HG02973 (cell line): ENCODE results near the gene PCDH9.

Experiments used
- ATAC-seq: cut with Tn5 transposase; IDR thresholded peaks from one replicate; pipeline ENCODE4 v1.9.1; 2021; ENCODE audit warnings: moderate library complexity; ENCODE audit not compliant: unreplicated experiment

The PCDH9 gene

DNA sequence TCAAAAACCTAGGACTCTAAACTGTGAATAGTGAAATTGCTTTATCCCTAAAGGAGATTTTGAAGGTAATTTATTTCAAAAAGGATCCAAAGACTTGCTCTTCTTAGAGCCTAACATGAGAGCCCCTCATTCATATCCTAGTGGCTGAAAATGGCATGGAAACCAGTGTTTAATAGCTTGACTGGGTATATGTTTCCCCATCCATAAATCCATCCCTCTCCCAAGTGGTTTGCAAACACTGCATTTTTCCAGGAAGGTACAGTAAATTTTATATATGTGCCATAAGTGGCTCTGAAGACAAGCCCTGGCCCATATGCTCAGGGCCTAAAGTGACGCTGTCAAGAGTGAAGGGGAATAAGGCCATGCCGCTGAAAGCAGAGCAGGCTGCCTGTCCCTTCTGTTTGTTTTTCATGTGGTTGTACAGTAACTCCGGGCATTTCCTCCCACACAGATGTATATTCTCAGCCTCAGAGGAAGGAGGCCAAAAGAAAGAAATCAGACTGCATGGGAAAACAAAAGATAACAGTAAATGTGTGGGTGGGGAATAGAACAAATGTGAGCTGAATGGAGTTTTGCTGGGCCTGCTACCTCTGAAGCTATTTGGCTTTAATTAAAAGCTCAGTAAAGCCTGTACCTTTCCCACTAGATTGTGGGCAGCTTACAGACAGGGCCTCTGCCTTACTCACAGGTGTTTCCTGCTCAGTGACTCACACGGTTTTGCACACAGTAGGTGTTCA lies 181.9 kb downstream of the PCDH9 start:
- ATAC-seq, result peak; percentile 92

- ATAC-seq, result no peak
These were observed 184.8 kb downstream of the PCDH9 start for GRCh38 chr13:67045357-67045756.

DNA sequence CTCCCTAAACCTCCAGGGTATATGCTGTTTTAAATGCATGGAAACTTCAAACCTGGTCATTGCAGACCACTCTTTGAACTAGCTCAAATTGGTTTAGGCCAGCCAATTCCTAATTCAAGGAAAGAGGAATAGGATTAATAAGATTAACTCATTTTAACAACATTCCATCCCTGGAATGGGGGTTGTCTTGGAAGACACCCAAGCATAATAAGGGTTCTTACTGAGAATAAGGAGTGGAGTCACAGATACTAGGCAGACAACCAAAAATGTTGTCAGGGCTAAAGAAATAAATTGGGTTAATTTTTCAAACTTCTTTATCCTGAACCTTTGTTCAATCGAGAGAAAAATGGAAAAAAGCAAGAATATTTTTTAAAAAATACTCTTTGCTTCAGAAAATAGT lies 186.2 kb downstream of the PCDH9 start:
- ATAC-seq, result no peak

DNA sequence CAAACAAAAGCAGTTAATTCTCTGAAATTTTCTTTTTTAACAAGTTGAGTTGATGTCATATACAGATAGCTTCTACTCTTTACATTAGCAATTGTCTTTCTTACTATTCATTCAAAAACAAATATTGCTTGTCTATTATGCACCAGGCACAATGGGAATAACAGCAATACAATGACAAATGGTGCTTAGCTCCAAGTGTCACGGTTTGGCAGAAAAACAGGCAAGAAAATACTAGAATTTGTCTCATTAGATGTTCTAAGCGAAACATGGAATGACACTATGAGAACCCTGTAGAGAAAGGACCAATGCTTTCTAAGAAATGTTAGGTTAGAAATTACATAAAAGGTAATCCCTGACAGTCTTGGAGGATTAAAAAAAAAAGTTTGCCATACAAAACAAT lies 187.6 kb downstream of the PCDH9 start:
- ATAC-seq, result no peak

DNA sequence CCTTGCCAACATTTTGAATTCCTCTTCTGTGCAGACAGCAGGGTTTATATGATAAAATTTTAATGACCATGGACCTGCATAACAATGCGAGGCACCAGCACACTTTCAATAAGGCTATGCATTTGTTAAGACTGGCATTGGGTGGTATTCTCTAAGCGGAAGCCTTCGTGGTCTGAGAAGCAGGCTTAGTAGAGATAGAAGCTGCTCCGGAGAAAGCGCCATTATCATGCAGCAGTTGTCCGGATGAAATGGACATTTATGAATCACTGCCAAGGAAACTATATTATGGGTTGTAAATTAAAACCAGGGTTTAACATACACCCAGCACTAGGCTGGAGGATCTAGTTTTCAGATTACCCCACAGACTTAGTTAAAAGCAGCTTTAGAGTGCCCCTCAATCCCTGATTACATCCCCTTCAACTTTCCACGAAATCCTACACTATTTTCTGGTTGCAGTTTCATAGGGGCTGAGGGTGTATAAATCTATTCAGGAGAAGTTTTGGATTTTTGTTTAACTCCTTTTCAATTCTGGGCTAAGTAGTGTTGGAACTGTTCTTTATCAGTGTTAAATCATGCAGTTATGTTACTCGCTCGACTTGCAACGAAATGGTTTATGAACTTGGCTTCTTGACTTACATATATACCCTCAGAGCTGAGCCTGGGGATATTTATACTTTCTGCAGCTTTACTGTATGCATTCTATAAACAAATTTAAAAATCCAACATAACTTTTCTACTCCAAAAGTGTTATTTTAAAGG lies 193.3 kb downstream of the PCDH9 start:
- no peak for ATAC-seq

- ATAC-seq, result no peak
These were observed 197.0 kb downstream of the PCDH9 start for GRCh38 chr13:67033170-67033569.

GRCh38 chr13:67023130-67023876 lies 206.8 kb downstream of the PCDH9 start:
- no peak for ATAC-seq

- ATAC-seq, result no peak
These were observed 211.4 kb downstream of the PCDH9 start for GRCh38 chr13:67018775-67019174.

DNA sequence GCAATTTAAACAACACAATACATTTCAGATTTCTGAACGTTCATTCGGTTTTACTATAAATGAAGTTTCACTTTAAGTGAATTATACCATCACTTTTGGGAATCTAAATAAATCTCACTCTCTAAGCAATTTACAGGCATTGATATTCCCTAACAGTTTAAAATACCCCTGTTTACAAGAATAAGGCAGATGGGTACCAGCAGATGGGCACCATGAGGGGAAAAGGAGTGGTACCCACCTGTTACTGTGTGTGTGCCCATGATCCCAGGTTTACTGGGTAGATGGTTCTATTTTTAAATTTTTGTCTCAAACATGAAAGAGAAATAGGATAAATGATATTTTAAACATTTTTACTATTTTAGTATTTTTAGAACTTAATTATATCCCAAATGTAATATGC lies 212.9 kb downstream of the PCDH9 start:
- ATAC-seq, result no peak

DNA sequence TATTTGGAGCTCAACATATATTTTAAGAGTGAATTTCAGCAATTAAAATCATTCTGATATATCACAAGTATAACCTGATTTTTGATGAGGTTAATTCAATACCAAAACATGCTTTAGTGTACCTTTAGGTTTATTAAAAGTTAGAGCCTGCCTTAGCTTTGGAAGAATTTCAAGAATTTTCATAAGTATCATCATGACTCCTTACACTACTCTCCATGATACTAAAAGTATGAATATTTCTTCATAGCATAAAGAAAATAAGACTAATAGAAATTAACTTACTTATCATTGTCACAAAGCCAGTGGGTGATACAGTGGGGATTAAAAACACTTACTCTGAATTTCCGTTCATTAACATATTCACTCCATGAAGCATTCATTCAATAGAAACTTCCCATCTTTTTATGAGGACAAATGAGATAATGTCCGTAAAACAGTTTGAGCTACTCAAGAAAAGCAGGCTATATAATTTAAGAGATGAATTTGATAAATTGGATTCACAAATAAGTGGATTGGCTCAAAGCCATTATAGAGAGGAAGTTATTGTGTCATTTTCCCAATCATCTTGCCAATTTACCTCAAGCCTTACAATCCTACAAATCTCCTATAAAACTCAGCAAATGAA lies 214.0 kb downstream of the PCDH9 start:
- ATAC-seq, result no peak

DNA sequence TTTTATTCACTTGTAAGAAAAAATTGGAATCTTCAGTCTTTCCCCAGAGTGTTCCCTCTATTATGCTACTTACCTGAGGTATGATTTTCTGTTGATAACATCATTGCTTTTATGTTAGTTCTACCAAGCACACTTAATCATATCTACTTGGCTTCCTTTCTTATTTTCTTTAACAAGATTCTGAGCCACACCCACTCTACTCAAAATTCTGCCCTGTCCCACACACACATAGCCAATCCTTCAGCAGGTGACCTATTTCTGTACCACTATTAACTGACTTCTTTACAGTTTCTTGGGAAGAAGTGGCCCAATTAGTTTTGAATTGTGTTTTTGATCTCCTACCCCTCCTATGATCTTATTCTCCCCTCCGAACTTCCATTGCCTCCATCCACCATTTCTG lies 215.7 kb downstream of the PCDH9 start:
- ATAC-seq, result no peak

GRCh38 chr13:67013709-67014108 lies 216.4 kb downstream of the PCDH9 start:
- no peak for ATAC-seq

- ATAC-seq, result no peak
These were observed 222.0 kb downstream of the PCDH9 start for GRCh38 chr13:67008075-67008668.

GRCh38 chr13:67004511-67004910 lies 225.6 kb downstream of the PCDH9 start:
- ATAC-seq, result no peak

GRCh38 chr13:67003743-67004142 lies 226.4 kb downstream of the PCDH9 start:
- ATAC-seq, result no peak

- ATAC-seq, result no peak
These were observed 228.8 kb downstream of the PCDH9 start for GRCh38 chr13:67001363-67001762.

GRCh38 chr13:66996503-66996902 lies 233.6 kb downstream of the PCDH9 start:
- no peak for ATAC-seq

DNA sequence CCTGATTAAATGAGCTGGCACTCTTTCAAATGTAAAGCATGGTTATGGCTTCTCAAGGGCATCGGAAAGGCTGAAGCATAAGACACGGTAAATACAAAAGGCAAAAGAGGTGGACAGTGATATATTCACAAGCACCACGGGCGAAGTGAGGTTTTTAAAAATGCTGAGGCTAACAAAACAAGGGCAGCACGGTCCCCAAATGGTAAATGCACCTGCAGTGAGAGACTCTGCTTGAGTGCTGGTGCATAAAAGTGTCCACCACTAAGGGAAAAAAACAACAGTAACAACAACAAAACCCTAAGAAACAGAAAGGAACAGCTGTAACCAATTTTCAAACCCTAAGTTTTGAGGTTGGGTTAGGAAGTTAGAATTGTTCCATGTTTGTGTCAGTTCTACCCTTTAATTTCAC lies 234.9 kb downstream of the PCDH9 start:
- peak; percentile 75 for ATAC-seq

DNA sequence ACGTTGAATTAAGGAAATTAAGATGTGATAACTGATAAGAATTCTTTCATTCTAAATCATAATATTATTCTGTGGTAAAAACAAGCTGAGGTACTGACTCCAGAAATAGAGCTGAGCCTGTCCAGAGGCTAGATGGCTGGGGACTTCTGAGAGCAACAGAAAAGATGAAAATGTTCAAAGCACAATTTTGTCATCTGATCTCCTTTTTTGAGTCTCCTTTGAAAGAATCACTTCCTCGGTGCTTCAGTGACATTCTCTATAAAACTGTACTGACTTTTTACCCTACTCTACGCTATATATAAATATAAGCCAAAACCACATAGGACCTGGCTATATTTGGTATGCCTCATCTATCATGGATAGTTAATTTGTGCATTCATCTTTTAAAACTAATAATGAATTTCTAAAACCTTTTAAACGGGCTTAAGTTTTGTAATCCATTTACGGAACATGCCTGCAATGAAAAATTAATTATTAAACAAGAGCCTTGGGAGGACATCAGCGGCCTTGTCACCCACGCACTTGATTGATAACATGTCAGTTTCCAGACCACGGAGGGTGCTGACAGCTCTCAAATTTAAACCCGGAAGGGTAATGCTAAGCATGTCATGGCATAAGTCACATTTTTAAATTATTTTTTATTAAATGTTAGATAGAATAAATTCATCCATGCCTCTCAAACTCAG lies 235.5 kb downstream of the PCDH9 start:
- peak; percentile 43 for ATAC-seq

DNA sequence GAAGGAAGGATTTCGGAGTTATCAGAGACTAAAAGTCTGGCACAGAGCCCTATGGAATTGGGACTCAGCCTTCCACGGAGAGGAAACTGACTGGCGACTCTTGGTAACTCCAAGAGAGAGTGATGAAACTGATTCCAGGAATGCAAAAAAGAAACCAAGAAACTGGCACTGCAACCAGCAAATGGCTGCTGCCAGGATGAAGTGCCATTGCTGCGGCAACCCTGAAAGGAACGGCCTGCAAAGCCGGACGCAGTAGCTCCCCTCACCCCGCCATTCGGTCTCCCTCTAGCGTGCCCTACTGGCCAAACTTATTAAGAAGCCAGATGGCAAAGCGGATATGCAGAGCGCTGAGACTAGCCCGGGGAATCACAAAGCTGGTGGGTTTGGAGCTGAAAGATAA lies 236.0 kb downstream of the PCDH9 start:
- ATAC-seq, result peak; percentile 73
